GM19193 (cell line): ENCODE data around the gene RC3H1.

ENCODE experiments used
- POLR2A ChIP-seq: IDR thresholded peaks from 4 replicates; pipeline ENCODE4 v1.6.1; 2011; ENCODE audit not compliant: insufficient read depth, insufficient read length; ENCODE audit errors: extremely low read depth

The RC3H1 gene

GRCh38 chr1:173997791-173998190, 24.4 kb downstream of the RC3H1 start:
- TF ChIP-seq POLR2A, result no peak

- no peak for TF ChIP-seq POLR2A
These were observed 25.2 kb downstream of the RC3H1 start for GRCh38 chr1:173996995-173997394.

- no peak for TF ChIP-seq POLR2A
These were observed 26.7 kb downstream of the RC3H1 start for GRCh38 chr1:173995475-173995874.

- TF ChIP-seq POLR2A, result no peak
These were observed 34.1 kb downstream of the RC3H1 start for GRCh38 chr1:173988068-173988467.

GRCh38 chr1:173986951-173987350, 35.2 kb downstream of the RC3H1 start:
- no peak for TF ChIP-seq POLR2A

- no peak for TF ChIP-seq POLR2A
These were observed 51.9 kb downstream of the RC3H1 start for GRCh38 chr1:173970252-173970651.

GRCh38 chr1:173963477-173963876, 58.7 kb downstream of the RC3H1 start:
- TF ChIP-seq POLR2A, result no peak

GRCh38 chr1:173960625-173961024, 61.5 kb downstream of the RC3H1 start:
- TF ChIP-seq POLR2A, result no peak

GRCh38 chr1:173954179-173954578, 68.0 kb downstream of the RC3H1 start:
- TF ChIP-seq POLR2A, result no peak

- no peak for TF ChIP-seq POLR2A
These were observed 73.6 kb downstream of the RC3H1 start for GRCh38 chr1:173948594-173948993.

GRCh38 chr1:173946380-173946921, 75.7 kb downstream of the RC3H1 start:
- no peak for TF ChIP-seq POLR2A

GRCh38 chr1:173937062-173937461, 85.1 kb downstream of the RC3H1 start:
- no peak for TF ChIP-seq POLR2A

- TF ChIP-seq POLR2A, result no peak
These were observed 87.7 kb downstream of the RC3H1 start for GRCh38 chr1:173934440-173934839.

- TF ChIP-seq POLR2A, result no peak
These were observed 96.6 kb downstream of the RC3H1 start for GRCh38 chr1:173925306-173926242.

- TF ChIP-seq POLR2A, result no peak
These were observed 101.3 kb downstream of the RC3H1 start for GRCh38 chr1:173920861-173921260.

GRCh38 chr1:173917635-173918493, 104.3 kb downstream of the RC3H1 start:
- TF ChIP-seq POLR2A, result no peak

GRCh38 chr1:173917149-173917548, 105.0 kb downstream of the RC3H1 start, which contains the start of gene SERPINC1:
TSS of gene SERPINC1 (minus strand) at chr1:173917327. CDS start at chr1:173917259, 68 bp downstream.
- no peak for TF ChIP-seq POLR2A
